Neural progenitor cell (in vitro differentiated cells): ENCODE data around the gene PRH2. TPM values are rescaled to one million over a fixed set of nuclear protein-coding genes. Genes with fewer than 3 reads are reported as not detected.

Source experiments
- DNase-seq: peaks from one replicate; pipeline ENCODE4 v3.0.0-alpha.2; 2016; ENCODE audit warnings: low spot score
- H2AFZ ChIP-seq: fragments of 200-600 bp; sonication (generic); replicated peaks from 2 replicates; pipeline ENCODE4 v1.6.1; 2016; ENCODE audit warnings: antibody characterized with exemption
- H3F3A ChIP-seq: fragments of 200-600 bp; sonication (generic); 2 replicates; pipeline ENCODE4 v1.6.1; 2016; ENCODE audit warnings: antibody characterized with exemption, low read depth
- H3K27ac ChIP-seq: fragments of 200-600 bp; sonication (generic); 2 replicates; pipeline ENCODE4 v1.5.1; 2016; ENCODE audit warnings: mild to moderate bottlenecking
- H3K27me3 ChIP-seq: fragments of 200-600 bp; sonication (generic); 2 replicates; pipeline ENCODE4 v1.6.1; 2016; ENCODE audit warnings: mild to moderate bottlenecking, moderate library complexity
- H3K36me3 ChIP-seq: fragments of 200-600 bp; sonication (generic); 2 replicates; pipeline ENCODE4 v1.5.1; 2016
- H3K4me1 ChIP-seq: fragments of 200-600 bp; sonication (generic); 2 replicates; pipeline ENCODE4 v1.6.1; 2016; ENCODE audit warnings: mixed run types
- H3K4me2 ChIP-seq: fragments of 200-600 bp; sonication (generic); 2 replicates; pipeline ENCODE4 v1.6.1; 2016
- H3K4me3 ChIP-seq: fragments of 200-600 bp; sonication (generic); 2 replicates; pipeline ENCODE4 v1.5.1; 2016
- H3K79me2 ChIP-seq: fragments of 200-600 bp; sonication (generic); 2 replicates; pipeline ENCODE4 v1.6.1; 2016; ENCODE audit warnings: low read depth
- H3K9ac ChIP-seq: fragments of 200-600 bp; sonication (generic); 2 replicates; pipeline ENCODE4 v1.6.1; 2016
- H3K9me3 ChIP-seq: fragments of 200-600 bp; sonication (generic); 2 replicates; pipeline ENCODE4 v1.5.1; 2016; ENCODE audit warnings: low read depth
- H4K20me1 ChIP-seq: fragments of 200-600 bp; sonication (generic); 2 replicates; pipeline ENCODE4 v1.6.1; 2016; ENCODE audit warnings: low read depth
- H3K27ac Mint-ChIP-seq: 3 replicates; pipeline ENCODE4 v1.8.0; 2021; ENCODE audit warnings: mixed read lengths
- H3K27me3 Mint-ChIP-seq: 2 replicates; pipeline ENCODE4 v1.8.0; 2022; ENCODE audit warnings: low read depth, mild to moderate bottlenecking, inconsistent platforms, moderate library complexity, mixed read lengths; ENCODE audit not compliant: insufficient read depth
- H3K36me3 Mint-ChIP-seq: 3 replicates; pipeline ENCODE4 v1.8.0; 2021; ENCODE audit warnings: mixed read lengths
- H3K4me1 Mint-ChIP-seq: 3 replicates; pipeline ENCODE4 v1.8.0; 2021; ENCODE audit warnings: mixed read lengths
- H3K4me3 Mint-ChIP-seq: 3 replicates; pipeline ENCODE4 v1.8.0; 2021; ENCODE audit warnings: mild to moderate bottlenecking, moderate library complexity, mixed read lengths
- H3K9me3 Mint-ChIP-seq: 3 replicates; pipeline ENCODE4 v1.8.0; 2020; ENCODE audit warnings: mixed read lengths
- CTCF ChIP-seq: fragments of 200-600 bp; sonication (generic); IDR thresholded peaks from 2 replicates; pipeline ENCODE4 v1.5.1; 2017; ENCODE audit warnings: antibody characterized with exemption, mild to moderate bottlenecking
- EZH2 ChIP-seq: fragments of 200-600 bp; sonication (generic); IDR thresholded peaks from 2 replicates; pipeline ENCODE4 v1.6.1; 2017; ENCODE audit warnings: antibody characterized with exemption, mild to moderate bottlenecking, moderate library complexity
- EZH2phosphoT487 ChIP-seq: fragments of 200-600 bp; sonication (generic); IDR thresholded peaks from 2 replicates; pipeline ENCODE4 v1.6.1; 2017; ENCODE audit warnings: antibody characterized with exemption
- total RNA-seq: library from RNA; depleted of rRNA; stranded (reverse); fragments of >200 nt; gene quantifications from 2 replicates; pipeline ENCODE4 v1.2.3, GENCODE V29; 2015; ENCODE audit warnings: low replicate concordance

PRH2 gene
- total RNA-seq, 1 donor from 2014 or later = not detected

DNA sequence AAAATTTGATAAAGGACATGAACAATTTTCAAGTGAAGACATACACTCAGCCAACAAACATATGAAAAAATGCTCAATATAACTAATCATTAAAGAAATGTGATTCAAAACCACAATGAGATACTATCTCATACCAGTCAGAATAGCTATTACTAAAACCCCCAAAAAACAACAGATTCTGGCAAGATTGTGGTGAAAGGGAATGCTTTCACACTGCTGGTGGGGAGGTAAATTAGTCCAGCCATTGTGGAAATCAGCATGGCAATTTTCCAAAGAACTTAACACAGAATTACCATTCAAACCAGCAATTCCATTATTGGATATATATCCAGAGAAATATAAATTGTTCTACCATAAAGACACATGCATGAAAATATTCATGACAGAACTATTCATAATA is 28.7 kb downstream of the PRH2 start:
- H3K36me3 Mint-ChIP-seq = peaks cover 52% of the 10 kb centered on the region
- H3F3A ChIP-seq = no peaks in the 10 kb centered on the region

GRCh38 chr12:10959804-10960203 is 30.8 kb downstream of the PRH2 start:
- H3K27me3 Mint-ChIP-seq = no peaks in the 10 kb centered on the region
- H3K4me3 Mint-ChIP-seq = no peak overlapping the region
- TF ChIP-seq EZH2 = no peak
- no peak for TF ChIP-seq EZH2phosphoT487
- no peak for TF ChIP-seq CTCF

More for the DNA sequence above, 28.7 kb downstream of the PRH2 start:
- Histone ChIP-seq H3K9me3 (no peaks in the 10 kb centered on the region), H2AFZ (no peak overlapping the region), H3K79me2 (peaks cover 32% of the 10 kb centered on the region), H3K4me3 (no peak overlapping the region), H3K4me2 (no peak overlapping the region), H3K27me3 (no peaks in the 10 kb centered on the region), H3K9ac (no peak overlapping the region), H3K4me1 (no peaks in the 10 kb centered on the region), H4K20me1 (no peaks in the 10 kb centered on the region), H3K36me3 (no peaks in the 10 kb centered on the region), H3K27ac (no peak overlapping the region)
- no peak for DNase-seq
- Mint-ChIP-seq H3K9me3 (peaks cover 46% of the 10 kb centered on the region), H3K27me3 (no peaks in the 10 kb centered on the region), H3K4me3 (no peak overlapping the region), H3K27ac (no peak overlapping the region), H3K4me1 (no peaks in the 10 kb centered on the region)
- TF ChIP-seq EZH2phosphoT487 = no peak
- no peak for TF ChIP-seq CTCF
- no peak for TF ChIP-seq EZH2

GRCh38 chr12:10960211-10960610 is 31.2 kb downstream of the PRH2 start:
- Histone ChIP-seq H3K36me3 (peaks cover 11% of the 10 kb centered on the region), H3K9me3 (no peaks in the 10 kb centered on the region), H3K4me2 (no peak overlapping the region), H3K27ac (no peak overlapping the region), H3K9ac (no peak overlapping the region), H3K27me3 (no peaks in the 10 kb centered on the region), H3F3A (no peaks in the 10 kb centered on the region), H3K4me3 (no peak overlapping the region), H3K4me1 (no peaks in the 10 kb centered on the region), H2AFZ (no peak overlapping the region), H4K20me1 (no peaks in the 10 kb centered on the region), H3K79me2 (peaks cover 23% of the 10 kb centered on the region)
- TF ChIP-seq CTCF = no peak
- TF ChIP-seq EZH2 = no peak
- TF ChIP-seq EZH2phosphoT487 = no peak
- Mint-ChIP-seq H3K4me3 (no peak overlapping the region), H3K27me3 (no peaks in the 10 kb centered on the region), H3K4me1 (no peaks in the 10 kb centered on the region), H3K27ac (no peak overlapping the region), H3K9me3 (peaks cover 25% of the 10 kb centered on the region), H3K36me3 (peaks cover 41% of the 10 kb centered on the region)
- no peak for DNase-seq

More at GRCh38 chr12:10959804-10960203, 30.8 kb downstream of the PRH2 start:
- H3K36me3 ChIP-seq = peaks cover 11% of the 10 kb centered on the region
- H3K4me3 ChIP-seq = no peak overlapping the region
- no peak overlapping the region for H3K27ac Mint-ChIP-seq
- H3K9me3 Mint-ChIP-seq = peaks cover 29% of the 10 kb centered on the region
- no peaks in the 10 kb centered on the region for H4K20me1 ChIP-seq
- no peaks in the 10 kb centered on the region for H3K4me1 Mint-ChIP-seq
- DNase-seq = no peak
- no peak overlapping the region for H3K4me2 ChIP-seq
- no peaks in the 10 kb centered on the region for H3K27me3 ChIP-seq
- H3K9me3 ChIP-seq = no peaks in the 10 kb centered on the region
- H3K79me2 ChIP-seq = peaks cover 27% of the 10 kb centered on the region
- H3K27ac ChIP-seq = no peak overlapping the region
- H3K9ac ChIP-seq = no peak overlapping the region
- no peaks in the 10 kb centered on the region for H3F3A ChIP-seq
- peaks cover 44% of the 10 kb centered on the region for H3K36me3 Mint-ChIP-seq
- no peaks in the 10 kb centered on the region for H3K4me1 ChIP-seq
- H2AFZ ChIP-seq = no peak overlapping the region
